Thoracic aorta (tissue), 2 donors: ENCODE measurements around the gene CREBRF. TPM values are rescaled to one million over a fixed set of nuclear protein-coding genes. Genes with fewer than 3 reads are reported as not detected.
"Not testable (repeated sequence)": the region's sequence is repeated elsewhere in the genome, so short reads cannot be mapped to it uniquely, and the experiment has no call there.

ENCODE experiments used
- ATAC-seq: fragments of 150-250 bp; one replicate; pipeline ENCODE4 v1.8.0; 2017; ENCODE audit warnings: low read depth; ENCODE audit not compliant: insufficient number of reproducible peaks, low FRiP score
- DNase-seq: peaks from one replicate; pipeline ENCODE4 v3.0.0-alpha.2; 2020; ENCODE audit warnings: low spot score
- H3K27ac ChIP-seq, 2 donors: fragments of 200-600 bp; sonication (generic); 1 replicate in 1 of 2; 2 replicates in 1 of 2; pipeline ENCODE4 v1.5.1; 2016; ENCODE audit warnings: mild to moderate bottlenecking in 2 of 2, moderate library complexity in 2 of 2
- H3K27me3 ChIP-seq: fragments of 200-600 bp; sonication (generic); replicated peaks from 2 replicates; pipeline ENCODE4 v1.6.0; 2016; ENCODE audit warnings: mild to moderate bottlenecking; ENCODE audit not compliant: insufficient read depth
- H3K36me3 ChIP-seq: fragments of 200-600 bp; sonication (generic); one replicate; pipeline ENCODE4 v1.5.1; 2016
- H3K4me1 ChIP-seq, 2 donors: fragments of 200-600 bp; sonication (generic); 1 replicate in 1 of 2; 2 replicates in 1 of 2; pipeline versions ENCODE4 v1.5.1 to v1.6.0; 2016; ENCODE audit warnings: low read depth in 2 of 2, mild to moderate bottlenecking in 1 of 2; ENCODE audit not compliant: control insufficient read depth in 1 of 2
- H3K4me3 ChIP-seq: fragments of 200-600 bp; sonication (generic); 2 replicates; pipeline ENCODE4 v1.5.1; 2016; ENCODE audit warnings: mild to moderate bottlenecking
- H3K9me3 ChIP-seq: fragments of 200-600 bp; sonication (generic); 2 replicates; pipeline ENCODE4 v1.5.1; 2016
- CTCF ChIP-seq: fragments of 200-600 bp; sonication (generic); IDR thresholded peaks from one replicate; pipeline ENCODE4 v1.5.1; 2019; ENCODE audit warnings: antibody characterized with exemption
- total RNA-seq, 2 donors: library from RNA; depleted of rRNA; stranded (reverse); fragments of >200 nt; gene quantifications; one replicate each; pipeline versions ENCODE4 v1.1.0 to v1.2.3, GENCODE V29; 2016

CREBRF gene
- total RNA-seq, 2 donors from 2014 or later, result 39.3 to 43.5 TPM

GRCh38 chr5:173114536-173114935 is 58.4 kb downstream of the CREBRF start:
- no peak for TF ChIP-seq CTCF
- H3K27me3 ChIP-seq, result no peaks in the 10 kb centered on the region
- peaks cover 24% of the 10 kb centered on the region for H3K36me3 ChIP-seq
- H3K9me3 ChIP-seq, result peaks cover 1% of the 10 kb centered on the region
- H3K4me3 ChIP-seq, result no peak overlapping the region
- DNase-seq, result no peak
- H3K27ac ChIP-seq, result no peak overlapping the region
- ATAC-seq, result no peak
- no peaks in the 10 kb centered on the region for H3K4me1 ChIP-seq

- no peak for TF ChIP-seq CTCF
These were observed 63.6 kb downstream of the CREBRF start for GRCh38 chr5:173119719-173120118.

GRCh38 chr5:173123416-173123815 is 67.3 kb downstream of the CREBRF start:
- no peak overlapping the region for H3K4me3 ChIP-seq
- no peak for TF ChIP-seq CTCF
- peaks cover 24% of the 10 kb centered on the region for H3K36me3 ChIP-seq
- no peaks in the 10 kb centered on the region for H3K27me3 ChIP-seq
- H3K27ac ChIP-seq, result no peak overlapping the region
- no peak for DNase-seq
- peaks cover 5% of the 10 kb centered on the region for H3K9me3 ChIP-seq
- H3K4me1 ChIP-seq, result no peaks in the 10 kb centered on the region
- ATAC-seq, result no peak

More at GRCh38 chr5:173119719-173120118, 63.6 kb downstream of the CREBRF start:
- H3K27me3 ChIP-seq, result no peaks in the 10 kb centered on the region
- H3K4me1 ChIP-seq, result no peaks in the 10 kb centered on the region
- H3K36me3 ChIP-seq, result peaks cover 13% of the 10 kb centered on the region
- H3K27ac ChIP-seq, result no peak overlapping the region
- H3K9me3 ChIP-seq, result peaks cover 5% of the 10 kb centered on the region
- no peak for DNase-seq
- no peak overlapping the region for H3K4me3 ChIP-seq
- no peak for ATAC-seq

- not testable (repeated sequence) for H3K36me3 ChIP-seq, H3K4me3 ChIP-seq, H3K4me1 ChIP-seq, H3K27ac ChIP-seq, H3K9me3 ChIP-seq, DNase-seq, H3K27me3 ChIP-seq, ATAC-seq
These were observed 76.0 kb downstream of the CREBRF start for GRCh38 chr5:173132166-173132565.

- H3K27me3 ChIP-seq, result no peaks in the 10 kb centered on the region
- DNase-seq, result no peak
- H3K36me3 ChIP-seq, result no peaks in the 10 kb centered on the region
- no peak for ATAC-seq
- no peaks in the 10 kb centered on the region for H3K9me3 ChIP-seq
- no peak overlapping the region for H3K27ac ChIP-seq
- TF ChIP-seq CTCF, result no peak
- H3K4me1 ChIP-seq, result no peaks in the 10 kb centered on the region
- no peak overlapping the region for H3K4me3 ChIP-seq
These were observed 82.6 kb downstream of the CREBRF start for GRCh38 chr5:173138707-173139106.

GRCh38 chr5:173139631-173140030 is 83.5 kb downstream of the CREBRF start:
- ATAC-seq (no peak), DNase-seq (no peak)
- no peaks in the 10 kb centered on the region for H3K4me1 ChIP-seq
- H3K4me3 ChIP-seq, result no peak overlapping the region
- H3K27me3 ChIP-seq, result no peaks in the 10 kb centered on the region
- no peaks in the 10 kb centered on the region for H3K9me3 ChIP-seq
- H3K36me3 ChIP-seq, result no peaks in the 10 kb centered on the region
- no peak for TF ChIP-seq CTCF
- H3K27ac ChIP-seq, result no peak overlapping the region
